GM18951 (cell line): Measurements from ENCODE around the gene EIF2B4.
"Not testable (repeated sequence)": the region's sequence is repeated elsewhere in the genome, so short reads cannot be mapped to it uniquely, and the experiment has no call there.

Source experiments
- POLR2A ChIP-seq: IDR thresholded peaks from 4 replicates; pipeline ENCODE4 v1.6.1; 2011; ENCODE audit warnings: mild to moderate bottlenecking; ENCODE audit not compliant: insufficient read length, insufficient read depth; ENCODE audit errors: extremely low read depth
- in situ Hi-C: fragments of 300-500 bp; cut with MboI; formaldehyde crosslinking; loops from one replicate; pipeline ENCODE4 v1.12.0; 2022; ENCODE audit warnings: low sequenced_read_pairs, mixed read lengths, inconsistent platforms; ENCODE audit not compliant: unreplicated experiment

Gene EIF2B4

GRCh38 chr2:27372937-27373336 lies 2.8 kb upstream of the EIF2B4 start:
- in situ Hi-C loops: no loop called here
- no peak for TF ChIP-seq POLR2A

- in situ Hi-C loops: no loop called here
Measured at GRCh38 chr2:27370816-27371620, 880 bp upstream of the EIF2B4 start.

GRCh38 chr2:27369471-27370025 lies 590 bp downstream of the EIF2B4 start:
- in situ Hi-C loops: no loop called here

More at GRCh38 chr2:27370816-27371620, 880 bp upstream of the EIF2B4 start:
- TF ChIP-seq POLR2A: peak; percentile 53

GRCh38 chr2:27363933-27364332 lies 6.2 kb downstream of the EIF2B4 start:
- no peak for TF ChIP-seq POLR2A
- in situ Hi-C loops: no loop called here

More at GRCh38 chr2:27369471-27370025, 590 bp downstream of the EIF2B4 start:
- TF ChIP-seq POLR2A: no peak

GRCh38 chr2:27362678-27363420 lies 7.3 kb downstream of the EIF2B4 start:
- in situ Hi-C loops: no loop called here
- TF ChIP-seq POLR2A: no peak

- TF ChIP-seq POLR2A: peak; percentile 73
- in situ Hi-C loops: no loop called here
Measured at GRCh38 chr2:27356382-27357181, 13.6 kb downstream of the EIF2B4 start, which contains the start of gene GTF3C2. Gene GTF3C2 (minus strand): TSS chr2:27356764. CDS start chr2:27343554, 13,210 bp downstream.

- in situ Hi-C loops: no loop called here
- no peak for TF ChIP-seq POLR2A
Measured at GRCh38 chr2:27356056-27356381, 14.1 kb downstream of the EIF2B4 start.

GRCh38 chr2:27354597-27354927 lies 15.6 kb downstream of the EIF2B4 start:
- TF ChIP-seq POLR2A: no peak
- in situ Hi-C loops: no loop called here

- in situ Hi-C loops: no loop called here
- no peak for TF ChIP-seq POLR2A
Measured at GRCh38 chr2:27353762-27354596, 16.2 kb downstream of the EIF2B4 start.

- in situ Hi-C loops: not testable (repeated sequence)
Measured at GRCh38 chr2:27353386-27353761, 16.8 kb downstream of the EIF2B4 start.

GRCh38 chr2:27351802-27352598 lies 18.1 kb downstream of the EIF2B4 start:
- no peak for TF ChIP-seq POLR2A
- in situ Hi-C loops: no loop called here
